Gastroesophageal sphincter (tissue), 3 donors: ENCODE measurements around the gene RIMS1.

ENCODE experiments used
- CTCF ChIP-seq, 4 experiments: fragments of 200-600 bp in 2 of 4; fragments of 450-650 bp in 2 of 4; sonication (generic) in 1 of 4; IDR thresholded peaks; one replicate each; pipeline ENCODE4 v1.5.1; 2017 to 2019; ENCODE audit warnings: antibody characterized with exemption in 4 of 4, mild to moderate bottlenecking in 2 of 4, moderate library complexity in 2 of 4
- EP300 ChIP-seq: sonication (generic); formaldehyde crosslinking; IDR thresholded peaks from one replicate; pipeline ENCODE4 v1.6.1; 2017; ENCODE audit warnings: antibody characterized with exemption, mild to moderate bottlenecking
- POLR2A ChIP-seq, 2 donors: fragments of 450-650 bp; IDR thresholded peaks; one replicate each; pipeline ENCODE4 v1.6.1; 2017; ENCODE audit warnings: antibody characterized with exemption in 2 of 2, mild to moderate bottlenecking in 2 of 2, moderate library complexity in 1 of 2

GRCh38 chr6:72374857-72375256, 488.5 kb downstream of the RIMS1 start:
- TF ChIP-seq CTCF (IDR thresholded peaks at IDR 0.05) (no peak), EP300 (no peak), POLR2A (IDR thresholded peaks at IDR 0.05) (no peak)
